GM12878 (cell line): Measurements from ENCODE around the gene CCL23. TPM values are rescaled to one million over a fixed set of nuclear protein-coding genes. Genes with fewer than 3 reads are reported as not detected.

ENCODE experiments used
- ATAC-seq: fragments of 200-7000 bp; cut with Tn5 transposase; 3 replicates; pipeline ENCODE4 v1.9.1; 2020; ENCODE audit warnings: mild to moderate bottlenecking, moderate library complexity
- BruUV-seq: library from RNA; stranded (reverse); fragments of 400-500 nt; replicated peaks from 2 replicates; lab custom pipeline; 2021; lab: Mats Ljungman, UMichigan
- CTCF ChIA-PET: fragments of 300-600 bp; sonication (Branson Sonifier 250); formaldehyde crosslinking; extraction: SDS; loops from one replicate; lab custom pipeline; 2021; ENCODE audit warnings: inconsistent platforms; lab: Yijun Ruan, JAX
- POLR2A ChIA-PET: fragments of 350-600 bp; formaldehyde crosslinking; extraction: SDS; loops from one replicate; lab custom pipeline; 2021; ENCODE audit warnings: inconsistent platforms; lab: Charles Lee
- RAD21 ChIA-PET: fragments of 300-600 bp; sonication (Branson Sonifier 250); formaldehyde crosslinking; loops from one replicate; lab custom pipeline; 2023; ENCODE audit warnings: antibody characterized with exemption; ENCODE audit not compliant: unreplicated experiment; lab: Charles Lee
- SMC1A ChIA-PET: fragments of 300-600 bp; sonication (Branson Sonifier 250); formaldehyde crosslinking; loops from one replicate; lab custom pipeline; 2023; ENCODE audit not compliant: unreplicated experiment, uncharacterized antibody; lab: Charles Lee
- DNase-seq: peaks from one replicate; pipeline ENCODE4 v3.0.0-alpha.2; 2011; ENCODE audit warnings: low read depth, low spot score
- FAIRE-seq: peaks from 3 replicates; lab custom pipeline; 2011; peaks lifted over from hg19 to GRCh38; lab: Jason Lieb, UNC
- H2AFZ ChIP-seq: 2 replicates; pipeline ENCODE4 v1.6.0; 2011; ENCODE audit warnings: low read depth, low read length, control low read depth; ENCODE audit not compliant: control insufficient read depth
- H3K27ac ChIP-seq: 2 replicates; pipeline ENCODE4 v1.5.1; 2011; ENCODE audit warnings: control low read depth; ENCODE audit not compliant: control insufficient read depth, insufficient read depth
- H3K27me3 ChIP-seq, 2 experiments: replicated peaks in 1 of 2; 2 replicates each; pipeline versions ENCODE4 v1.6.0 to v1.6.1; 2011; ENCODE audit warnings: low read length in 1 of 2; ENCODE audit not compliant: control insufficient read depth in 2 of 2, insufficient read depth in 2 of 2
- H3K36me3 ChIP-seq, 2 experiments: 2 replicates each; pipeline ENCODE4 v1.5.1; 2011; ENCODE audit warnings: low read length in 1 of 2; ENCODE audit not compliant: control insufficient read depth in 2 of 2, insufficient read depth in 2 of 2
- H3K4me1 ChIP-seq: 2 replicates; pipeline ENCODE4 v1.6.1; 2011; ENCODE audit warnings: mild to moderate bottlenecking, low read length, moderate library complexity, mixed read lengths; ENCODE audit not compliant: control insufficient read depth, insufficient read depth
- H3K4me2 ChIP-seq: 2 replicates; pipeline ENCODE4 v1.6.0; 2011; ENCODE audit warnings: control low read depth; ENCODE audit not compliant: control insufficient read depth, insufficient read depth
- H3K4me3 ChIP-seq: fragments of 200-600 bp; sonication (generic); 2 replicates; pipeline ENCODE4 v1.5.1; 2016
- H3K79me2 ChIP-seq: 2 replicates; pipeline ENCODE4 v1.6.0; 2011; ENCODE audit warnings: low read length; ENCODE audit not compliant: control insufficient read depth, insufficient read depth
- H3K9ac ChIP-seq: 2 replicates; pipeline ENCODE4 v1.8.0; 2011; ENCODE audit warnings: low read length, control low read depth, mixed read lengths; ENCODE audit not compliant: control insufficient read depth, insufficient read depth
- H3K9me3 ChIP-seq: replicated peaks from 3 replicates; pipeline ENCODE4 v1.5.1; 2011; ENCODE audit warnings: mild to moderate bottlenecking, low read length; ENCODE audit not compliant: control insufficient read depth, insufficient read depth
- H4K20me1 ChIP-seq: 2 replicates; pipeline ENCODE4 v1.6.0; 2011; ENCODE audit not compliant: control insufficient read depth, insufficient read depth
- CTCF ChIP-seq, 3 experiments: IDR thresholded peaks in 2 of 3; conservative IDR thresholded peaks in 1 of 3; 2 replicates each; pipeline ENCODE4 v1.5.1; 2011; ENCODE audit warnings: low read depth in 3 of 3, low read length in 3 of 3, mild to moderate bottlenecking in 3 of 3, control low read depth in 2 of 3, moderate library complexity in 2 of 3, inconsistent platforms in 1 of 3, mixed read lengths in 1 of 3; ENCODE audit not compliant: control insufficient read depth in 2 of 3, insufficient read depth in 1 of 3; ENCODE audit errors: extremely low read depth in 1 of 3
- EED ChIP-seq: sonication (generic); IDR thresholded peaks from 2 replicates; pipeline ENCODE4 v1.6.1; 2016; ENCODE audit warnings: antibody characterized with exemption, low read depth
- FOS ChIP-seq: IDR thresholded peaks from 3 replicates; pipeline ENCODE4 v1.6.1; 2011; ENCODE audit warnings: borderline replicate concordance; ENCODE audit not compliant: insufficient read length; ENCODE audit errors: extremely low read depth
- GABPA ChIP-seq: IDR thresholded peaks from 2 replicates; pipeline ENCODE4 v1.6.1; 2014; ENCODE audit warnings: antibody characterized with exemption, low read depth, mild to moderate bottlenecking, inconsistent platforms
- HDAC2 ChIP-seq: fragments of 200-600 bp; sonication (generic); IDR thresholded peaks from 2 replicates; pipeline ENCODE4 v1.6.1; 2017
- IKZF2 ChIP-seq, 2 experiments: fragments of 450-650 bp; IDR thresholded peaks; 2 replicates each; pipeline ENCODE4 v1.6.1; 2017; ENCODE audit warnings: mild to moderate bottlenecking in 2 of 2, moderate library complexity in 2 of 2
- NR2C1 ChIP-seq: fragments of 450-650 bp; IDR thresholded peaks from 2 replicates; pipeline ENCODE4 v1.6.1; 2017; ENCODE audit warnings: antibody characterized with exemption, mild to moderate bottlenecking, moderate library complexity
- PML ChIP-seq: IDR thresholded peaks from 2 replicates; pipeline ENCODE4 v1.6.1; 2012; ENCODE audit warnings: low read length, inconsistent platforms
- RFX5 ChIP-seq: IDR thresholded peaks from 2 replicates; pipeline ENCODE4 v1.6.1; 2011; ENCODE audit warnings: low read depth, low read length, improper control_type of control experiment
- SPI1 ChIP-seq: IDR thresholded peaks from 2 replicates; pipeline ENCODE4 v1.6.1; 2011; ENCODE audit warnings: low read depth, mild to moderate bottlenecking, low read length, moderate library complexity, borderline replicate concordance; ENCODE audit not compliant: insufficient read depth
- TAF1 ChIP-seq: IDR thresholded peaks from 2 replicates; pipeline ENCODE4 v1.6.1; 2011; ENCODE audit warnings: mild to moderate bottlenecking, low read depth, low read length, borderline replicate concordance
- ZNF592 ChIP-seq: fragments of 450-650 bp; IDR thresholded peaks from 2 replicates; pipeline ENCODE4 v1.6.1; 2017; ENCODE audit warnings: mild to moderate bottlenecking, moderate library complexity
- ZNF622 ChIP-seq: fragments of 450-650 bp; IDR thresholded peaks from 2 replicates; pipeline ENCODE4 v1.6.1; 2017; ENCODE audit warnings: mild to moderate bottlenecking, inconsistent platforms
- in situ Hi-C: fragments of 300-500 bp; cut with MboI; formaldehyde crosslinking; loops from 9 replicates; pipeline ENCODE4 v1.14.3; 2018; ENCODE audit warnings: mixed read lengths
- intact Hi-C: fragments of 100-400 bp; cut with micrococcal nuclease; formaldehyde crosslinking; loops from one replicate; pipeline ENCODE4 v1.14.2; 2022; ENCODE audit not compliant: unreplicated experiment
- polyA plus RNA-seq, 11 experiments: library from polyadenylated mRNA; depleted of rRNA in 4 of 11; unstranded in 6 of 11; stranded (reverse) in 5 of 11; fragments of >200 nt; fragmentation: Nextera tagmentation in 4 of 11; fragmentation: Illumina TruSeq in 1 of 11; extraction: Ambion mirVana in 4 of 11; extraction: Trizol in 1 of 11; gene quantifications; 1 replicate in 1 of 11; 2 replicates in 10 of 11; pipeline versions ENCODE4 v1.2.1 to v1.2.3, GENCODE V29; 2011 to 2016; ENCODE audit warnings: inconsistent platforms in 2 of 11, missing spikeins in 2 of 11, low read depth in 1 of 11
- total RNA-seq, 4 experiments: library from RNA; depleted of rRNA in 3 of 4; stranded (reverse); fragments of >200 nt in 3 of 4; fragmentation: Illumina TruSeq in 1 of 4; extraction: Trizol in 1 of 4; gene quantifications; 2 replicates each; pipeline versions ENCODE4 v1.2.1 to v1.2.3, GENCODE V29; 2013 to 2021

CCL23 gene
- total and polyA plus RNA-seq, 10 of the 15 experiments (the other 5 are each of a cell fraction or from before 2014, with no cell fraction given): 0.15 to 0.62 (median 0.41) TPM; not detected in 6

GRCh38 chr17:36059406-36059805 is 41.6 kb upstream of the CCL23 start (continued):
- no peak for TF ChIP-seq ZNF592
- TF ChIP-seq, all 136 proteins: peak for 0

- no peak for FAIRE-seq
- Histone ChIP-seq H3K4me1 (no peaks in the 10 kb centered on the region), H3K9me3 (no peaks in the 10 kb centered on the region; the same call in 2 of the 3 replicates), H3K4me2 (no peak overlapping the region), H3K27me3 (no peaks in the 10 kb centered on the region), H3K36me3 (no peaks in the 10 kb centered on the region), H3K9ac (no peak overlapping the region), H3K27ac (no peak overlapping the region), H4K20me1 (no peaks in the 10 kb centered on the region), H3K4me3 (no peak overlapping the region), H2AFZ (no peak overlapping the region), H3K79me2 (no peaks in the 10 kb centered on the region)
- intact Hi-C loops: no loop called here
- no TSS peak for BruUV-seq
- no peak for DNase-seq
- ChIA-PET RAD21 (interaction anchor here (1.1 kb wide), 1 partner anchor 15 kb away, joined by 4 read pairs; no protein-coding TSS in a partner anchor), POLR2A (interaction anchor here (0.9 kb wide), 1 partner anchor 14 kb away, joined by 3 read pairs; no protein-coding TSS in a partner anchor), CTCF (interaction anchor here (0.8 to 2.2 kb wide), 4 partner anchors 13 to 91 kb away, joined by 3 to 8 read pairs (median 6); partner anchors contain the start of gene CCL14), SMC1A (interaction anchor here (0.9 to 1.8 kb wide), 3 partner anchors 15 to 91 kb away, joined by 3 to 6 read pairs (median 4); no protein-coding TSS in a partner anchor)
- TF ChIP-seq RFX5 (no peak), PML (no peak), IKZF2 (IDR thresholded peaks at IDR 0.05) (no peak), CTCF (IDR thresholded peaks at IDR 0.05 in 2 of 3, conservative IDR thresholded peaks at IDR 0.05 in 1 of 3; ENCODE audit: control insufficient read depth in 2 of 3, extremely low read depth in 1 of 3, insufficient read depth in 1 of 3, low read depth in 3 of 3, low read length in 3 of 3) (no peak), ZNF622 (no peak), SPI1 (no peak), EED (no peak), TAF1 (no peak), NR2C1 (no peak), GABPA (no peak), FOS (no peak), HDAC2 (no peak)
- in situ Hi-C loops: no loop called here
- ATAC-seq: no peak
These were observed 40.1 kb upstream of the CCL23 start for GRCh38 chr17:36057911-36058310.
